GM21737 (cell line): Measurements from ENCODE around the gene CSPG4.
"Not testable (repeated sequence)": the region's sequence is repeated elsewhere in the genome, so short reads cannot be mapped to it uniquely, and the experiment has no call there.

Source experiments
- ATAC-seq: cut with Tn5 transposase; IDR thresholded peaks from one replicate; pipeline ENCODE4 v1.9.1; 2021; ENCODE audit warnings: mild to moderate bottlenecking, moderate library complexity; ENCODE audit not compliant: unreplicated experiment

The CSPG4 gene

GRCh38 chr15:75725719-75726607 is 13.3 kb upstream of the CSPG4 start:
- no peak for ATAC-seq

- ATAC-seq: no peak
These were observed 12.5 kb upstream of the CSPG4 start for GRCh38 chr15:75725006-75725718.

GRCh38 chr15:75723847-75724660 is 11.4 kb upstream of the CSPG4 start:
- ATAC-seq: no peak

GRCh38 chr15:75723171-75723846 is 10.7 kb upstream of the CSPG4 start:
- ATAC-seq: no peak

- ATAC-seq: no peak
These were observed 9.5 kb upstream of the CSPG4 start for GRCh38 chr15:75721923-75722870.

- ATAC-seq: no peak
These were observed 8.9 kb upstream of the CSPG4 start for GRCh38 chr15:75721480-75721922.

GRCh38 chr15:75720787-75721479 is 8.3 kb upstream of the CSPG4 start:
- no peak for ATAC-seq

- ATAC-seq: no peak
These were observed 7.6 kb upstream of the CSPG4 start for GRCh38 chr15:75720297-75720696.

GRCh38 chr15:75718328-75718727 is 5.7 kb upstream of the CSPG4 start:
- no peak for ATAC-seq

- ATAC-seq: not testable (repeated sequence)
These were observed 4.4 kb upstream of the CSPG4 start for GRCh38 chr15:75717001-75717400.

GRCh38 chr15:75716249-75716950 is 3.8 kb upstream of the CSPG4 start:
- ATAC-seq: not testable (repeated sequence)

GRCh38 chr15:75715312-75715832 is 2.7 kb upstream of the CSPG4 start:
- ATAC-seq: not testable (repeated sequence)

- ATAC-seq: no peak
These were observed 1.5 kb upstream of the CSPG4 start for GRCh38 chr15:75714195-75714594.

GRCh38 chr15:75713338-75713895 is 769 bp upstream of the CSPG4 start:
- no peak for ATAC-seq

- not testable (repeated sequence) for ATAC-seq
These were observed 1.2 kb downstream of the CSPG4 start for GRCh38 chr15:75711495-75711894.

- ATAC-seq: not testable (repeated sequence)
These were observed 1.8 kb downstream of the CSPG4 start for GRCh38 chr15:75710874-75711273.

- ATAC-seq: not testable (repeated sequence)
These were observed 3.2 kb downstream of the CSPG4 start for GRCh38 chr15:75709458-75709857.

GRCh38 chr15:75706682-75706954 is 6.0 kb downstream of the CSPG4 start:
- no peak for ATAC-seq
